CMK (cell line): ENCODE results near the gene PRKCE.

Experiments used
- DNase-seq: peaks from one replicate; pipeline ENCODE4 v3.0.0-alpha.2; 2010; ENCODE audit warnings: low read depth

Gene PRKCE

DNA sequence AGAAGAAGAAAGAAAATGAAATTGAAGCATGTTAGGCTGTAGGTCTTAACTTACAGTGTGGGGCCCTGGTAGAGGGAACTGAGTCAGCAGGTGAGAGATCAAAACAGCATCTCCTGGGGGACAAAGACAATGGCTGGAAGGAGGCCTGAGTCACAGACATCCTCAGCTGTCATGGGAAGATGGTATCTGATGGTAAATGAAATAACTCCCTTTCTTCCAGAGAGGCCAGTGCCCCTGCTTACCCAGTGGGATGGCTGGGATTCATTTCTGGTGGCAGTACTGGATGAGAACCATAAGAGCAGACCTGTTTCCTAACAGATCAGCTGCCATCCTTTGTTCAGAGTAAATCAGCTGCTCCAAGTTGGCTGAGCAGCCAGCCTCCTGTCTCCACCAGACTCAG is 394.4 kb downstream of the PRKCE start:
- no peak for DNase-seq

GRCh38 chr2:46047290-46047689 is 395.8 kb downstream of the PRKCE start:
- no peak for DNase-seq

- DNase-seq: no peak
Measured at GRCh38 chr2:46048693-46049092, 397.2 kb downstream of the PRKCE start.

DNA sequence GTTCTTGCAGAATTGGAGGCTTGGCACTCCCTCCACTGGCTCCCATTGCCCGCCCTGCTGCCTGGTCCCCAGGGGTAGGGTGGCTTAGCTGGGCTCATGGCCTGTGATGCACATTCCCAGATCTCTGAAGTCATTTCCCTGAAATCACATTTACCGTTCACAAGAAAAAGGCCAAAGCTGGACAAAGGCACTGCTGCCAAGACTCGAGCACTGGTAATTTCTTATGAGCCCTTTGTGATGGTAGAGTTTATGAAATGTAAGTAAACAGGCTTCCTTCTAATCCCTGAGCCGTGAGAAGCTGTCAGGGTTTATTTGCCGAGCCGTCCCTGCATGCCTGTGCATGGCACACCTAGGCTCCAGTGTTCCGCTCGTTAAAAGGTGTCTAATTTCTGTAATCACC is 398.6 kb downstream of the PRKCE start:
- DNase-seq: no peak

DNA sequence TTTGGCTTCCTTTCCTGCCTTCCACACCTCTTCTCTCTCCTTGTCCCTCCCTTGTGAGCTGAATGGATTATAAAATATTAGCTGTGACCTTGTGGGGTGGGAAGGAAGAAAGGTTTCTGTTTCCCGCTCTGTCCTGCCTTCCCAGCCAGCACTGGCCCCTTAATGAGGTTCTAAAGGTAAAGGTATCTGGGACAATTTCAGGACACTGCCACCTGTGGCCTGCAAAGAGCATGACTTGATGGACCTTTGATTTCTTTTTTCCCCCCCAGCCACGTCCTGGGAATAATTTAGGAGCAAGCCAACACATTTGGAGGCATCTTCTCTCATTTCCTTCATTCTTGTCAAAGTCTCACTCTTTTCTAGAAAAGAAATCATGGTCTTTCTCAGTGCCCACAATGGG is 399.0 kb downstream of the PRKCE start:
- no peak for DNase-seq

- no peak for DNase-seq
Measured at GRCh38 chr2:46051085-46051484, 399.6 kb downstream of the PRKCE start.

GRCh38 chr2:46053564-46053963 is 402.1 kb downstream of the PRKCE start:
- no peak for DNase-seq

DNA sequence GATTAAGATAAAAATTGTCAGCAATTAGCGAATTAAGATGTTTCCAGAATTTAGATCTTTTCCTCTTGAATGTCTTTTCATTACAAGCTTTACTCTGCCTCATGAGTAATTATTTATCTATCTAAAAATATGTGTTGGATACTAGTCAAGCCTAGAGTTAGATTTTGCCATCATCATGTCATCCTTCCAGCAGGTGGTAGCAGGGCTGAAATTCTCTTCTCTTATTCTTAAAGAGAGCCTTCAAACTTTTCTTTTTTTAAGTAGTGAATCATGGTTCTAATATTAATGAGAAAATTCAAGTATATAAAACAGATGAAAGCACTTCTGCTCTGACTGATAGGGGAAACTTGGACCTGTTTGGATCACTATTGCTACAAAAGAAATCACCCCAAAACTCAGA is 405.1 kb downstream of the PRKCE start:
- no peak for DNase-seq

DNA sequence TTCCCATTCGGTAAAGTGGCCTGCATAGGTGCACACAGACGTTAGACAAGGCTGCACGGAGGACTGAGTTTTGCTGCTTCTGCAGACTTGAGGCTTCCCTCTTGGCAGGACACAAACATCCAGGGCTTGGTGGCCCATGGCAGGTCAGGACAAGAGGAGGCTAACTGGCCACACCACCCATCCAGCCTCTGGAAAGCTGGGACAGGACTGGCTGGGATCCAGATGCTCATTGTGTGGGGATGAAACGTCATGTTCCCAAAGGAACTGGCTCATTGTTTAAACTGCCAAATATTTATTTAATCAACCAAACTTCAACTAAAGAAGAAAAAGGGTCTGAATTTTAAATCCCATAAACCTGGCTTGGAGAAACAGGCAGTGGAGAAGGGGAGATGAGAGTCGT is 406.7 kb downstream of the PRKCE start:
- no peak for DNase-seq

DNA sequence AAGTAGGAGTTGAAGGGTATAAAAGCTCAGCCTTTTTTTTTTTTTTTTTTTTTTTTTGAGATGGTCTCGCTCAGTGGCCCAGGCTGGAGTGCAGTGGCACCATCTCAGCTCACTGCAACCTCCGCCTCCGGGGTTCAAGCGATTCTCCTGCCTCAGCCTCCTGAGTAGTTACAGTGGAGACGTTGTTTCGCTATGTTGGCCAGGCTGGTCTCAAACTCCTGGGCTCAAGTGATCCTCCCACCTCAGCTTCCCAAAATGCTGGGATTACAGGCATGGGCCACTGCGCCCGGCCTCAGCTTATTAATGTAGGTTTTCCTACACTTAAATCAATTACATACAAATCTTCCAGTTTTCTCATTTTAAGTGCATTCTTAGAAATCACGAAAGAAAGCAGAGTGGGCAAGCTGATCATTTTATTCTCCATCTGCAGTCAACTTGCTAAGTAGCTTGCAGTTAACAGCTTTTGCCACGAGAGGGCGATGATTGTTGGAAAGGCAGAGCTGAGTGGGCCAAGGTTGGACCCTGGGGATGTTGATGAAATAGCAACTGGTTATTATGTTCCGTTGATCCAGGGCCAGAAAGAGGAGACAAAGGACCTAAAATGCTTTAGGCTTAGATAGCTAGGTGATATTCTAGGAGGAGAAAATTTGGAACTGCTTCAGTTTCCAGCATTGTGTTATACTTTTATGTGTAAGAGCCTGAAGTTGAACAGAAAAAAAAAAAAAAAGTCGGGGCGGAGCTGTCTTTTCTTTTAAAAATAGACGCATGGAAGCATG is 411.4 kb downstream of the PRKCE start:
- peak; percentile 60 for DNase-seq

GRCh38 chr2:46064396-46064795 is 412.9 kb downstream of the PRKCE start:
- DNase-seq: no peak

GRCh38 chr2:46065152-46065551 is 413.7 kb downstream of the PRKCE start:
- no peak for DNase-seq

GRCh38 chr2:46066116-46066515 is 414.6 kb downstream of the PRKCE start:
- DNase-seq: no peak

DNA sequence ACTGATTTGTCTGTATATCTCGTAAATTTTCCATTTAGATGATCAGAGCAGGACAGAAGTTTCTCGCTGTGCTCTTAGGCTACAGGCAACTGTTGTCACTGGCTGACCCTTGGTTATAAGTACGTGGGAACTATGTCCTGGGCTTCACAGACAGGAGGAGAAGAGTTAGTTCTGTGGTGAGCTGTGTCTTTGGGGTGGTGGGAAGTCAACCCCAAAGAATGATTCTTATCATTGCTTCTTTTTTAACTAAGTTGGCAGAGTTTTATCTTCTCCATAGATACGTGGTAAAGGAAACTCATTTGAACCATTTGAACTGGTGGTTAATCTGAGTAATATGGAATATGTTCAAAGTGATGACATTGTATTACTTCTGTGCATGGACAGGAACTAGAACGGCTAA is 415.1 kb downstream of the PRKCE start:
- DNase-seq: no peak

- no peak for DNase-seq
Measured at GRCh38 chr2:46067062-46067461, 415.6 kb downstream of the PRKCE start.

GRCh38 chr2:46067501-46068305 is 416.2 kb downstream of the PRKCE start:
- DNase-seq: no peak

GRCh38 chr2:46068636-46069035 is 417.2 kb downstream of the PRKCE start:
- DNase-seq: no peak

- DNase-seq: no peak
Measured at GRCh38 chr2:46071074-46071473, 419.6 kb downstream of the PRKCE start.

DNA sequence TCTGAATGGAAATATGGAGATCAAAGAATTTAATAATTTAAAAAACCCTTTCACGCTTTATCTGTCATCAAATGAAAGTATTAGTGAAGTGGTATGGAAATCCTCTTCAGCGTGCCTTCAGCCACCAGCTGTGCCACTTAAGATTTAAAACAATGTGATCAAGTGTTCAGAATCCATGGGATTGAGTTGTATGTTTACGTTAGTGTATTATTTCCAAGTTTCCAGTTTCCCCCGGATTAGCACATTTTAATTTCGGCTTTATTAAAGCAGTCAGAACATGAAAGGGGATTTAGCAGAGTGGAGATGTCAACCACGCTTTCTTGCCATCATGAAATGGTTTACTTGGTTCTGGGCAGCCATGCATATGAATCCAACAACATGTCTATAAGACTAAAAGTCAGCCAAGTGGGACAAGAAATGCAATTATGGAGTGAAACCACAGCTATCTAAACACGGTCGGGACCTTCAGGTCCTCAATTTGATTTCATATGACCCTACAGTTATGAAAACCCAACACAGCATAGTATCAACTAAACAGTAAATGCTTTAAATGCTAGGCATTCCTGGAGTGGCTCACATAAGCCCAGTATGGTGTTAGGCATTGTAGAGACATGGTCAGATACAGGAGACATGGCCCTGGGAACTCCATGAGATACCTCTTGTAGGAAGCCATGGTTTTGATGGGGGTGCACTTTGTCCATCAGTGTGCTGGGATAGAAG is 420.8 kb downstream of the PRKCE start:
- DNase-seq: no peak

- DNase-seq: no peak
Measured at GRCh38 chr2:46073540-46074046, 422.1 kb downstream of the PRKCE start.

DNA sequence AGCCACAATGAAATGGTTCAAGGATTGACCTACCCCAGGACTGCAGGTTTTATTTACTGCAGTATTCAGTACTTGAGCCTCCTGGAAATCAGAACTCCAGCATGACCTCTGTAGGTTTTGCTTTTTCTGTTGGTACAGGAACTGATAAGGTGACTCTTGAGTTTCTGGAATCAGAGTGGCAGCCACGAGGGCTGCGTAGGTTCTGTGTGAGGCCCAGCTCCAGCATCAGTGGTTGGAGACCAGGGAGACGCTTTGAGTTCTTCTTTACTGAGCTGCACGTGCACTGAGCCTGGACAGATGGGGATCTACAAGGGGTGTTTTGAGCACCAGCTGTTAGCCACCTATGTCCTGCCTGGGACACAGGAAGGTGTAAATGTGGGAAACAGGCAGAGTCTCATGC is 423.0 kb downstream of the PRKCE start:
- no peak for DNase-seq

GRCh38 chr2:46075848-46076247 is 424.4 kb downstream of the PRKCE start:
- no peak for DNase-seq

DNA sequence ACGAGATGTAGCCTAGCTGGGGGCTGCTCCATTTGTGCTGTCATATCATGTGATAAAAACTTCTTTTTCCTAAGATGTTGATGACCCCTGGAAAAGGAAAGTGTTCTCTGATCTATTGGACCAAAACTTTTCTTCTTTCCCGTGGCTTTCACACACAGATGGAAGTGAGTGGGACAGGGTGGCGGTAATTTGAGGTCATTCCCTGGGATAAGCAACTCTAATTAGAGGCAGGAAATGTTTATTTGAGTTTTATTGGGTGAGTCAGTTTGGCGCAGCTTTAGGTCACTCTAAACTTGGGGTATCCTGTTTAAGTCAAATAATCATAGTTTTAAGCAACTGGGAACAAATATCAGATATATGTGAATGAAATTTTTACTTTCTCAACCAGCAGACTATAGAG is 424.8 kb downstream of the PRKCE start:
- no peak for DNase-seq
